Epithelial cell of esophagus (primary cell): ENCODE measurements around the gene NUDT2.
"Not testable (repeated sequence)": the region's sequence is repeated elsewhere in the genome, so short reads cannot be mapped to it uniquely, and the experiment has no call there.

ENCODE experiments used
- DNase-seq: peaks from one replicate; pipeline ENCODE4 v3.0.0; 2010; ENCODE audit warnings: low read depth
- H3K4me3 ChIP-seq: 2 replicates; pipeline ENCODE4 v1.5.1; 2011; ENCODE audit warnings: mild to moderate bottlenecking, low read length, control low read depth
- TF ChIP-seq, protein P1 (sequence below): IDR thresholded peaks from 2 replicates; pipeline ENCODE4 v1.5.1; 2011; ENCODE audit warnings: low read depth, mild to moderate bottlenecking, low read length, control low read depth, inconsistent platforms; ENCODE audit not compliant: insufficient read depth; ENCODE audit errors: missing control alignments

The NUDT2 gene

DNA sequence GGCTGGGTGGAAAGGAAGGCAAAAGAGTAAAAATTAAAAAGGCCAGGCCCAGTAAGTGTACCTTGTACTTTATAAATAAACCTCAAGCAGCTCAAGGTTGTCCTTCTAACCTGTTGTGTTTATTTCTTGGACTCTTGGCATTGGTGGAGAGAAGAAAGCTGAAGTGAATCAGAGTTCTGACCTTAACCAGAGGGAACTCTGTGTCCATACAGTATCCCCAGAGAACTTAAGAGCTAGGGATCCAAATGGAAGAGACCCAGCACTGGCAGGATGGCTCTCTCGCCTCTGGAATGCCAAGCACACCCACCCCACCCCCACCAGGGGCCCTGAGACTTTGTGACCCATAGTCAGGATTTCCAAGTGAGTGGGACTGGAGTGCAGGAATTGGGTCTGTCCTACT lies 14.2 kb downstream of the NUDT2 start:
- no peak for DNase-seq
- TF ChIP-seq, protein P1, sequence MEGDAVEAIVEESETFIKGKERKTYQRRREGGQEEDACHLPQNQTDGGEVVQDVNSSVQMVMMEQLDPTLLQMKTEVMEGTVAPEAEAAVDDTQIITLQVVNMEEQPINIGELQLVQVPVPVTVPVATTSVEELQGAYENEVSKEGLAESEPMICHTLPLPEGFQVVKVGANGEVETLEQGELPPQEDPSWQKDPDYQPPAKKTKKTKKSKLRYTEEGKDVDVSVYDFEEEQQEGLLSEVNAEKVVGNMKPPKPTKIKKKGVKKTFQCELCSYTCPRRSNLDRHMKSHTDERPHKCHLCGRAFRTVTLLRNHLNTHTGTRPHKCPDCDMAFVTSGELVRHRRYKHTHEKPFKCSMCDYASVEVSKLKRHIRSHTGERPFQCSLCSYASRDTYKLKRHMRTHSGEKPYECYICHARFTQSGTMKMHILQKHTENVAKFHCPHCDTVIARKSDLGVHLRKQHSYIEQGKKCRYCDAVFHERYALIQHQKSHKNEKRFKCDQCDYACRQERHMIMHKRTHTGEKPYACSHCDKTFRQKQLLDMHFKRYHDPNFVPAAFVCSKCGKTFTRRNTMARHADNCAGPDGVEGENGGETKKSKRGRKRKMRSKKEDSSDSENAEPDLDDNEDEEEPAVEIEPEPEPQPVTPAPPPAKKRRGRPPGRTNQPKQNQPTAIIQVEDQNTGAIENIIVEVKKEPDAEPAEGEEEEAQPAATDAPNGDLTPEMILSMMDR: no peak
- H3K4me3 ChIP-seq: no peak overlapping the region

DNA sequence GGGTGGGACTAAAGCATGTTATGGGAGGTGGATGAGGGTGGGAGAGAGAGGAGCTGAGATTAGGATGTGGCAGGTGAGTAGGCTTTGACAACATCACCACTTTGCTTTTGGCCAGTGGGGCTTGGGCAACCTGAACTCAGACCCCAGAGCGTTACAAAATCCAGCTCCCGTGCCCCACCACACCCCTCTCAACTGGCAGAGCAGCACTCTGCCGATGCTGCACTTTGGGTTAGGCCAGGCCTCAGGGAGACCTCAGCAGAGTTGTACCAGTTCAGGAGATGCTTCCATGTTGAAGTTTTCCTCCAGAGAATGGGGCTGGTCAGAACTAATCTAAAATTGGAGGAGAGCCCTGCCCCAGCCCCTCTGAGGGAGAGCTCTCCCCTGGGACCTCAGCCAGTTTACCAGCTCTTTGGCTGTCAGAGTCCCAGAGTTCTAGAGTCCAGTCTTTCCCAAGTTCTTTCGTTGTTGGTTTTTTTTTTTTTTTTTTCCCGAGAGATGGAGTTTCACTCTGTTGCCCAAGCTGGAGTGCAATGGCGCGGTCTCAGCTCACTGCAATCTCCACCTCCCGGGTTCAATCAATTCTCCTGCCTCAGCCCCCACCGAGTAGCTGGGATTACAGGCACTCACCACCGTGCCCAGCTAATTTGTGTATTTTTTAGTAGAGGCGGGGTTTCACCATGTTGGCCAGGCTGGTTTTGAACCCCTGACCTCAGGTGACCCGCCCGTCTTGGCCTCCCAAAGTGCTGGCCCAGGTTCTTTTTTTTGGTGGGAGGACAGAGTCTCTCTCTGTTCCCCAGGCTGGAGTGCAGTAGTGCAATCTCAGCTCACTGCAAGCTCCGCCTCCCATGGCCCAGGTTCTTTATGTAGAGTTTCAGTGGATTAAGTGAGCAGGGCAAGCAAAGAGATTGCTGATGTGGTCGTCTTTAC lies 17.8 kb downstream of the NUDT2 start:
- no peak for DNase-seq
- TF ChIP-seq, protein P1: no peak
- no peak overlapping the region for H3K4me3 ChIP-seq

DNA sequence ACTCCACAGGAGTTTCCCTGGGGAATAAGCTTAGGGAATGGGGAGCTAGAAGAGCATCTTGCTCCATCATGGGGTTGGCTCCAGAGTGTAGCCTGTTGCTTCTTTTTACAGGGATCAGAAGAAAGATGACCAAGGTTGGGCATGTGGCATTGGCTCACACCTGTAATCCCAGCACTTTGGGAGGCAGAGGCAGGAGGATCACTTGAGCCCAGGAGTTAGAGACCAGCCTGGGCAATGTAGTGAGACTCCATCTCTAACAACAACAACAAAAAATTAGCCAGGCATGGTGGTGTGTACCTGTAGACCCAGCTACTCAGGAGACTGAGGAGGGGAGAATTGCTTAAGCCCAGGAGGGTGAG lies 18.4 kb downstream of the NUDT2 start:
- TF ChIP-seq, protein P1: no peak
- no peak overlapping the region for H3K4me3 ChIP-seq

DNA sequence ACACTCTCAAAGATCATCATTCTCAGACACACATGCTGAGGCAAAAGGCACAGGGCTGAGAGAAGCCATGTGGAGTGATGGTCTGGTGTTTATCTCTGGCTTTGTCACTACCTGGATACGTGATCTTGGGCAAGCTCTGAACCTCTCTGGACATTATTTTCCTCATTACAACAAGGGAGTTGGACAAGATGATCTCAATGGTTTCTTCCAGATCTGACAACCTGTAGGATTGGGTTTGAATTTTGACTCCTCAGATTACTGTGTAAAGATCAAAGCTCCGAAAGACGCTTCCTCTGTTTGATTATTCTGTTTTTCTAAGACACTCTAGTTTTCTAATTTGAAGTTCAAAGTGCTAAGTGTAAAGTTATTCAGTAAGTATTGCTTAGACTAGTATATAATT lies 20.0 kb downstream of the NUDT2 start:
- H3K4me3 ChIP-seq: no peak overlapping the region
- TF ChIP-seq, protein P1: no peak
- no peak for DNase-seq

More for the DNA sequence above, 18.4 kb downstream of the NUDT2 start:
- DNase-seq: no peak

DNA sequence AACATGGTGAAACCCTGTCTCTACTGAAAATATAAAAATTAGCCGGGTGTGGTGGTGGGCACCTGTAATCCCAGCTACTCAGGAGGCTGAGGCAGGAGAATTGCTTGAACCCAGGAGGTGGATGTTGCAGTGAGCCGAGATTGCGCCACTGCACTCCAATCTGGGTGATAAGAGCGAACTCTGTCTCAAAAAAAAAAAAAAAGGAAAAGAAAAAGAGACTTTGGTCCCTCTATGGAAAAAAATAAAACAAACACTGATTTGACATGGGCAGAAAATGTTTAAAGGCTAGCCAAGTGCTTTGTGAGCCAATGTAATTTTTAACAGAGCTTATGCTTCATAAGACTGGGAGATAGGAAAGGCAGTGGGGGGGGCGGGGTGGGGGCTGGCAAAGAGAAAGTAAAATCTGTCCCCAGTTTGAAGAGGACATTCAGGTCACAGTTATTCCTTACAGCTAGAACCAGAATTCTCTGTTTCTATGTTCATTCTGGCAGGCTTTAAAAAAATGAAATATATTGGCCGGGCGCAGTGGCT lies 22.8 kb downstream of the NUDT2 start:
- H3K4me3 ChIP-seq, DNase-seq: not testable (repeated sequence)

DNA sequence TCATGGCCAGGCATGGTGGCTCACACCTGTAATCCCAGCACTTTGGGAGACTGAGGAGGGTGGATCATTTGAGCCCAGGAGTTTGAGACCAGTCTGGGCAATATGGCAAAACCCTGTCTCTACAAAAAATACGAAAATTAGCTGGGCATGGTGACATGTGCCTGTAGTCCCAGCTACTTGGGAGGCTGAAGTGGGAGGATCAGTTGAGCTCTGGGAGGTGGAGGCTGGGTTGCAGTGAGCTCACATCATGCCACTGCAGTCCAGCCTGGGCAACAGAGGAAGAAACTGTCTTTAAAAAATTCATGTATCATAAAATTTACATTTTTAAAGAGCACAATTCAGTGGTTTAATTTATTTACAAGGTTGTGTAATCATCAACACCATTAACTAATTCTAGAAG lies 23.6 kb downstream of the NUDT2 start:
- H3K4me3 ChIP-seq, DNase-seq: not testable (repeated sequence)

DNA sequence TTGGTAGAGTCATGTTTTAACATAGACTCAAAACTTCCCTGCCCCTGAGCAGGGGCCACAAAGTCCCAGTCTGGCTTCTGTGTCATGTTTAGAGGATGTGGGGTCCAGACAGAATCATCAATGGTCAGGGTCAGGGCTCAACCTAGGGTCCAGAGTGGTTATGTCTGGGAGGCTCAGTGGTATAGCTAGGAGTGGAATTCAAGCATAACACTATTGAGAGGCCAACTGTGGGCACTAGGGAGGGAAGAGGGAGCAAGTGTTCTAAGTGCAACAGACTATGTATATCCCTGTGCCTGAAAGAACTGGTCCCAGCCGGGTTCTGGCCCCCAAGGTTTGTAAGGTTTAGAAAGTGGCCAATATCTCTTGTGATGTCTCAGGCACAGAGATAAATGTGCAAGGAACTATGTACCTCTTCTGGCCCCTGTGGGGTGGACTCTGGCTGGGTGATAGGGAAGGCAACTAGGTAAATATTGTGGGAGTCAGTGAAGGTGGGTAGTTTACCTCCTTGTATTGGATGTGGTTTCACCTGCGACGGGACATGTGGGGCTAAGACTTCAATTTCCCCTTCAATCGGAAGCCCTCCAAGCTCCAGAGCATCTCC lies 33.3 kb downstream of the NUDT2 start:
- TF ChIP-seq, protein P1: no peak
- no peak for DNase-seq
- H3K4me3 ChIP-seq: no peak overlapping the region
